Endothelial cell (in vitro differentiated cells): ENCODE results near the gene RAB3GAP1. TPM values are rescaled to one million over a fixed set of nuclear protein-coding genes. Genes with fewer than 3 reads are reported as not detected.

ENCODE experiments used
- DNase-seq: peaks from one replicate; pipeline ENCODE4 v3.0.0; 2021; ENCODE audit warnings: low spot score
- H3K27ac Mint-ChIP-seq: one replicate; pipeline ENCODE4 v1.8.0; 2021; ENCODE audit warnings: mixed read lengths, inconsistent platforms; ENCODE audit not compliant: unreplicated experiment
- H3K27me3 Mint-ChIP-seq: one replicate; pipeline ENCODE4 v1.8.0; 2021; ENCODE audit warnings: mild to moderate bottlenecking, moderate library complexity, mixed read lengths, inconsistent platforms; ENCODE audit not compliant: unreplicated experiment
- H3K36me3 Mint-ChIP-seq: one replicate; pipeline ENCODE4 v1.8.0; 2021; ENCODE audit warnings: mild to moderate bottlenecking, low read depth, mixed read lengths, inconsistent platforms; ENCODE audit not compliant: unreplicated experiment
- H3K4me1 Mint-ChIP-seq: one replicate; pipeline ENCODE4 v1.8.0; 2021; ENCODE audit warnings: mild to moderate bottlenecking, mixed read lengths, inconsistent platforms; ENCODE audit not compliant: unreplicated experiment
- H3K4me3 Mint-ChIP-seq: one replicate; pipeline ENCODE4 v1.8.0; 2021; ENCODE audit warnings: mild to moderate bottlenecking, mixed read lengths, inconsistent platforms; ENCODE audit not compliant: unreplicated experiment
- H3K9me3 Mint-ChIP-seq: one replicate; pipeline ENCODE4 v1.8.0; 2021; ENCODE audit warnings: mixed read lengths, inconsistent platforms; ENCODE audit not compliant: unreplicated experiment
- CTCF ChIP-seq: fragments of 200-600 bp; sonication (generic); IDR thresholded peaks from one replicate; pipeline ENCODE4 v1.5.0; 2021; ENCODE audit warnings: antibody characterized with exemption; ENCODE audit not compliant: unreplicated experiment
- total RNA-seq: library from RNA; stranded (reverse); fragmentation: NEBNext Ultra II Directional; extraction: Animal tissue kit (Norgen Biotek cat#: 25700); gene quantifications from one replicate; pipeline ENCODE4 v1.2.1, GENCODE V29; 2021; ENCODE audit not compliant: unreplicated experiment

Gene RAB3GAP1
- total RNA-seq, 1 donor from 2014 or later: 28.0 TPM

GRCh38 chr2:135190799-135191198, 138.7 kb downstream of the RAB3GAP1 start:
- no peaks in the 10 kb centered on the region for H3K4me1 Mint-ChIP-seq
- no peak overlapping the region for H3K4me3 Mint-ChIP-seq
- H3K27me3 Mint-ChIP-seq: peaks cover 6% of the 10 kb centered on the region
- peaks cover 8% of the 10 kb centered on the region for H3K36me3 Mint-ChIP-seq
- no peak for DNase-seq
- peaks cover 3% of the 10 kb centered on the region for H3K9me3 Mint-ChIP-seq
- TF ChIP-seq CTCF: no peak
- no peak overlapping the region for H3K27ac Mint-ChIP-seq

GRCh38 chr2:135198481-135198880, 146.4 kb downstream of the RAB3GAP1 start:
- Mint-ChIP-seq H3K4me3 (no peak overlapping the region), H3K27me3 (peaks cover 3% of the 10 kb centered on the region), H3K36me3 (peaks cover 4% of the 10 kb centered on the region), H3K9me3 (no peaks in the 10 kb centered on the region), H3K4me1 (no peaks in the 10 kb centered on the region), H3K27ac (no peak overlapping the region)
- TF ChIP-seq CTCF: no peak
- no peak for DNase-seq

GRCh38 chr2:135202751-135203150, 150.7 kb downstream of the RAB3GAP1 start:
- TF ChIP-seq CTCF: no peak
- DNase-seq: no peak
- Mint-ChIP-seq H3K27ac (no peak overlapping the region), H3K4me3 (no peak overlapping the region), H3K4me1 (no peaks in the 10 kb centered on the region), H3K36me3 (no peaks in the 10 kb centered on the region), H3K27me3 (peaks cover 3% of the 10 kb centered on the region), H3K9me3 (no peaks in the 10 kb centered on the region)

GRCh38 chr2:135203944-135204343, 151.9 kb downstream of the RAB3GAP1 start:
- no peak overlapping the region for H3K4me3 Mint-ChIP-seq
- no peak for DNase-seq
- H3K36me3 Mint-ChIP-seq: no peaks in the 10 kb centered on the region
- no peak overlapping the region for H3K27ac Mint-ChIP-seq
- H3K4me1 Mint-ChIP-seq: no peaks in the 10 kb centered on the region
- TF ChIP-seq CTCF: no peak
- H3K9me3 Mint-ChIP-seq: no peaks in the 10 kb centered on the region
- peaks cover 3% of the 10 kb centered on the region for H3K27me3 Mint-ChIP-seq

GRCh38 chr2:135208016-135208415, 155.9 kb downstream of the RAB3GAP1 start:
- Mint-ChIP-seq H3K27me3 (peaks cover 1% of the 10 kb centered on the region), H3K9me3 (no peaks in the 10 kb centered on the region), H3K36me3 (no peaks in the 10 kb centered on the region), H3K27ac (no peak overlapping the region), H3K4me3 (no peak overlapping the region), H3K4me1 (no peaks in the 10 kb centered on the region)
- DNase-seq: no peak
- no peak for TF ChIP-seq CTCF
